Globus pallidus (tissue), 1 donor: Measurements from ENCODE around the gene POLG2.
"Not testable (repeated sequence)": the region's sequence is repeated elsewhere in the genome, so short reads cannot be mapped to it uniquely, and the experiment has no call there.

Source experiments
- DNase-seq: peaks from one replicate; pipeline ENCODE4 v3.0.0-alpha.2; 2015; ENCODE audit warnings: low spot score

POLG2 gene

GRCh38 chr17:64505340-64506200, 8.7 kb upstream of the POLG2 start:
- peak; percentile 88 for DNase-seq

- no peak for DNase-seq
These were observed 8.0 kb upstream of the POLG2 start for GRCh38 chr17:64504769-64505339.

- DNase-seq, result no peak
These were observed 7.2 kb upstream of the POLG2 start for GRCh38 chr17:64503821-64504768.

- no peak for DNase-seq
These were observed 6.5 kb upstream of the POLG2 start for GRCh38 chr17:64503341-64503740.

DNA sequence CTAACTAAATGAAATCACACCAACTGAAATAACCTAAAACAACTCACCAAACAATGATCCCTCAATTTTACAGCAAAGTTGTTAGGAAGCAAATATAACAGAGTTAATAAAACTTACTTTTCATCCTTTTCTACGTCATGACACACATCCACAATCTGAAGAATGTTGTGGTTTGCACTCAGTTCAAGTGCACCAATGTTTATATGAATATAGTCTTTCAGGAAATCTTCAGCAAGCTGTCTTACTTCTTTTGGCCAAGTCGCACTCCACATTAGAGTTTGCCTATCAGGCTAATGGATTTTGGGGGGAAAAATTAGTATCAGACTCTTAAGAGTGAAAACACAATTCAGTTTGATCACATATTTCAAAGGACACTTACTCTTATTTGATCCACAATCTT, 6.0 kb upstream of the POLG2 start:
- DNase-seq, result no peak

DNA sequence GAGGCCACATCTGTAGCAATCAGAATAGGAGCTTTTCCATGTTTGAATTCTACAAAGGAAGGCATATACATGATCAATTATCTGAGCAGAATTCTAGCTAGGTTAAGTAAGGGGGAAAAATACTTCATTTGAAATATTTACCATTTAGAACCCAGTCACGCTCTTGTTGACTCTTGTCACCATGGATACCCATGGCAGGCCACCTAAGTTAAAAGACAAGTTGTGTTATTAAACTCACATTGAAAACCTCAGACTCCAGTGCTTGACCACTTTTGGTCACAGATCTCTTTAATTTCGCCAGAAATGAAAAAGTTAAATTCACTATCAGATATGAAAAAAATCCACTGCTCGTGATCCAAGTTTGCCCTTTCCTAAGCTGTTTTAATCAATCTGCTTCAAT, 5.2 kb upstream of the POLG2 start:
- DNase-seq, result no peak

DNA sequence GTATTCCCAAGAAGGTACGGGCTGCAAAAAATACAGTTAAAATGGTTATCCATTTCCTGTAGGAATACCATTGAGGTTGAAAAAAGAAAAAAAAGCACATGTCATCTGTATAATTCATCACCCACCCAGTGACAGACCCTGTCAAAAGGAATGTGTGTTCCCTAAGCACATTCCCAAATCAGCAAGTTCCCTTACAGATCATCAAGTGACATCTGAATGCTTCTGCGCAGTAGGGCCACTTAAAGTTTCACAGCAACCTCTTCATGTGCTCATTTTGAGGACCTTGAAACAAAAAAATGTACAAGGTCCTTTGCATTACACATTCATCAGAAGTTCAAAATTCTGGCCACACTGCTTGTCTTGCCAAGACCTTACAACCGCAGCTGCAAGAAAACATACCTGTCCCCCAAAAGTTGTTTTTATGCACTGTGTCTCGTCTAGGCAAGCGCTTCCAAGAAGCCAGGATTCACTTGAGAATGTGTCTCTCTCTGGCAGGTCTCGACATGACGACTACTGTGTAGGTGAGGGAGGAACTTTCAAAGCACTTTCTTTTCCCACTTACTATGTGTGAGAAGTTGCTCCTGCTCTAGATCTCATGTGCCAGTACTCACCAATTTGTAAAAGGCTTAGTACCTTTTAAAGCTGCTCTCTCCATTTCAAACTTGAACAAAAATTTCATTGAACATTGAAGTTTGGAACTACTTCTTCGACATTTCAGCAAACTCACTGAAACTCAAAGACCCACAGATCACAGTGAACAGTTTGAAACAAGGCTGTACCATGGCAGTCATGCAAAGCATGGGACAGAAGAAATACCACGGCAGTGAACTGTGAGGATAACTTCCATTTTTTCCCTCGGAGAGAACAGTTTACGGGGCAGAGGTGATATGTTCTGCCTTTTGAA, 4.3 kb upstream of the POLG2 start:
- no peak for DNase-seq

GRCh38 chr17:64500487-64500859, 3.6 kb upstream of the POLG2 start:
- no peak for DNase-seq

DNA sequence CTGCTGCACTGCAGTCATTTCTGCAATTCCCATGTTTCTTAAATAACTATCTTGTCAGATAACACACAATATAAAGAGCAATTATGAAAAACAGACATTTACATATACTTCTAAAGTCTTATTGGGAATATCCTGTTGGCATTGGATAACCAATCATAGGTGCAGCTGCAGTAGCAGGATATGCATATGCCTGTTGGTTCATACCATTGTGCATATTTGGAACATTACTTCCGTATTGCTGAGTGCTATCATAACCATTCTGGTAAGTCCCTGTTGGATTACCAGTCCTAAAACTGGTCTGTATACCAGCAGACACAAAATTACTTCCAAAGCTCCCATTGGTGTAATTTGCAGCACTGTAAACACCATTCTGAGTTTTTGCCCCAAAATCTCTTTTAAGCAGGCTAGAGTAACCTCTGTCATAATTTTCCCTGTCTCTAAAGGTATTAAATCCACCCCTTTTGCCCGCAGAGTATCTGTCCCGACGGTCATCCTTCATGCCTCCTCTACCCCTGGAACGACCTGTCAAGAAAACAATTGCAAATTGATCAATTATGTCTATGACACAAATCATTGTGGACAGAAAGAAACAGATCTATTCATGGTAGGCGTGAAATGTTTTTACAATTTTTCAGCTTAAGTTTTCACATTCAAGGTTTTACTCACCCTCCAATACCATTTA, 3.1 kb upstream of the POLG2 start:
- DNase-seq, result no peak

- no peak for DNase-seq
These were observed 1.7 kb upstream of the POLG2 start for GRCh38 chr17:64498308-64499203.

- no peak for DNase-seq
These were observed 746 bp upstream of the POLG2 start for GRCh38 chr17:64497565-64498035.

GRCh38 chr17:64496348-64496785, 487 bp downstream of the POLG2 start:
- DNase-seq, result peak; percentile 15

GRCh38 chr17:64495300-64495699, 1.6 kb downstream of the POLG2 start:
- DNase-seq, result not testable (repeated sequence)

DNA sequence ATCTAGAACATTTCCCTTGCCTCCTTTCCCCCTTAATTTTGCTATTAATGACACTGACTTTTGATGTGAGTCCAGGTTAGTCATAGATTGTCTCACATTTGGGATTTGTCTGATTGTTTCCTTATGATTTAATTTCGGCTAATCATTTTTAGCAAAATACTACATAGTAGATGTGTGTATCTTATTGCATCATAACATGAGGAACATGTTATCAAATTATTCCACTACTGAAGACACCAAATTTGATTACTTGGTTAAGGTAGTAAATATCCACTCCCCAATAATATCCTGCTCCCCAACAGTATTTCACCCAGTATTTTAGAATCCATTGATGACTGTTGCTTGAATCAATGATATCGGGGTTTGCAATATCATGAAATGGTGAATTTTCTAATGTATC, 2.7 kb downstream of the POLG2 start:
- no peak for DNase-seq

- DNase-seq, result no peak
These were observed 4.3 kb downstream of the POLG2 start for GRCh38 chr17:64492481-64493109.

DNA sequence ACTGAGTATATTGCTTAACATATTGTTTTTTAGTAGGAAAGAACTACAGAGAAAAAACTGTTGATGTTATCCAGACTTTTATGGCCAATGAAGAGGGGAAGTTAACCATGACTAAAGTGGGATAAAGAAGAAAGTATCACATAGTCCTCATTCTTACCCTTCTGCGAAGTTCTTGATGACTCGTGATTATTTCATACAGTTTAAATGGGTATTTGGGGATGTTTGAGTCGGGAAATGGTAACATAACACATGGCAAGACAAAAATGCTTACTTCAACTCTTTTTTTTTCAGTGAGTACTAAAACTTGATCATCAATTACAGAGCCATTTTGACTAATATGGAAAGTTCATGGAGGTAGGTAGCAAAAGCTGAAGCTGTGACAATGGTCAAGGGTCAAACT, 4.9 kb downstream of the POLG2 start:
- no peak for DNase-seq

GRCh38 chr17:64491034-64491860, 5.6 kb downstream of the POLG2 start:
- DNase-seq, result no peak

- DNase-seq, result no peak
These were observed 8.6 kb downstream of the POLG2 start for GRCh38 chr17:64488301-64488700.
